Measurements from ENCODE around the gene PAK1.

The PAK1 gene

DNA sequence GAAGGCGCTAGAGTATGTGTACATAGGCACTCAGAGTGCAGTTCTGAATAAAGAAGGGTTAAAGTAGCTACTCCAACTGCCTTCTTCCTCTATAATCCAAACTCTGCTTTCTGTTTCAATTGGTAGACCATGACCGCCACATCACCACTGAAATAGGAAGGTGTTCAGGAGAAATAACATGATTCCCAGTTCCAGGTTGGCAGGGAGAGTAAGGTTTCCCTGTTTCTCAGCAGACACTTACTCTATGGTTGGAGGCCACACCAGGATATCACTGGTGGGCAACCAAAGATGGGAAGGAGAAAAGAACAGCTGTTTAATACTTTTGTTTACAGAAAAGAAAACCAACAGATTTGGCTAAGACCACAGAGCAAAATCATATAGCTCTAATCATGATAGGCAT is 37.9 kb downstream of the PAK1 start:
- DNase-seq = no peak

- no peak for DNase-seq
Observed at GRCh38 chr11:77431813-77432212, 42.1 kb downstream of the PAK1 start.

GRCh38 chr11:77428598-77428997 is 45.3 kb downstream of the PAK1 start:
- no peak for DNase-seq

DNA sequence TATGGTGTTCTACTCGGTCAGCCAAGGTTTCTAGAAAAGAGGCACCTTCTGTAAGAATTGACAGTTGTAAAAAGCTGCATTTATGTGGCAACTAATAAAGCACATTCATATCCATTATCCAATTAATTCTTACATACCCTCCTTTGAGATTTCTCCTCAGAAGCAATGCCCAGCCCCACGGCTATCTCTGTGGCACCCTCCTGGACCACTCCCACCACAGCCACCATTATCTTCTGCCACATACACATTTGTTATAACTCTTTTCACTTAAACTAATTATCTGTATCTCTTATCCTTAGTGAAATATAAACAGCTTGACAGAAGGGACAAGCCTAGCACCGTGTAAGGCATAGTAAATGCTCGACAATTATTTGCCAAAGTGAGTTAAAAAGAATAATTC is 48.5 kb downstream of the PAK1 start:
- DNase-seq = no peak

DNA sequence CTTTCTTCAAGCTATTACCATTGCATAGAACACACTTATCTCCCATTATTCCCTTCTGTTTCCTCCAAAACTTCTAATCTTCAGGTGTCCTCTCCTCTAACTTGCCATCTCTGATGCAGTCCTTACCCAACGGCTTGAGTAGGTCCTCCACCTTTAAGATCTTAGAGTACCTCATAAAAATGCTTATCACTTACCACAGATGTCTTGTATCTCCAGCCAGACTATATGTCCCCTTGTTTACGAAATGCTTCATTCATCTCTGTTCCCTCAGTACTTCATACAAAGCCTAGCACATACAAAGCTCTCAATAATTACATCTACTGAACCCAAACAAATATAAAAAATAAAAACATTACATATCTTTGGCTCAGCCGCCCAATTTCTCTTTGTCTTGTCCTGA is 49.2 kb downstream of the PAK1 start:
- no peak for DNase-seq

DNA sequence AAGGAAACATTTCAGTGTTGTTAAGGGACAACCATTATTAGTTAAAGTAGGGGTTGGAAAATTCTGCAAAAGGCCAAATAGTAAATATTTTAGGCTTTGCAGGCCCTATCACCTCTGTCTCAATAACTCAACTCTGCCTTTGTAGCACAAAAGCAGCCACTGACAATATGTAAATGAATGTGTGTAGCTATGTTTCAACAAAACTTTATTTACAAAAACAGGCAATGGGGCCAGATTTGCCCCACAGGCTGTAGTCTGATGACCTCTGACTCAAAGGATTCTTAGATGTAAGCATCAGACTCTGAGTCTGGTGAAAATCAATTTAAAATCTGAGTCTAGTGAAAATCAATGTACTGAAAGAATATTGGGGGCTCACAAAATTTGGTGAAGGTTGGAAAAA is 50.3 kb downstream of the PAK1 start:
- no peak for DNase-seq

GRCh38 chr11:77422687-77423086 is 51.2 kb downstream of the PAK1 start:
- no peak for DNase-seq

GRCh38 chr11:77421041-77421723 is 52.7 kb downstream of the PAK1 start:
- DNase-seq = no peak

GRCh38 chr11:77418971-77419597 is 54.8 kb downstream of the PAK1 start:
- DNase-seq = no peak

DNA sequence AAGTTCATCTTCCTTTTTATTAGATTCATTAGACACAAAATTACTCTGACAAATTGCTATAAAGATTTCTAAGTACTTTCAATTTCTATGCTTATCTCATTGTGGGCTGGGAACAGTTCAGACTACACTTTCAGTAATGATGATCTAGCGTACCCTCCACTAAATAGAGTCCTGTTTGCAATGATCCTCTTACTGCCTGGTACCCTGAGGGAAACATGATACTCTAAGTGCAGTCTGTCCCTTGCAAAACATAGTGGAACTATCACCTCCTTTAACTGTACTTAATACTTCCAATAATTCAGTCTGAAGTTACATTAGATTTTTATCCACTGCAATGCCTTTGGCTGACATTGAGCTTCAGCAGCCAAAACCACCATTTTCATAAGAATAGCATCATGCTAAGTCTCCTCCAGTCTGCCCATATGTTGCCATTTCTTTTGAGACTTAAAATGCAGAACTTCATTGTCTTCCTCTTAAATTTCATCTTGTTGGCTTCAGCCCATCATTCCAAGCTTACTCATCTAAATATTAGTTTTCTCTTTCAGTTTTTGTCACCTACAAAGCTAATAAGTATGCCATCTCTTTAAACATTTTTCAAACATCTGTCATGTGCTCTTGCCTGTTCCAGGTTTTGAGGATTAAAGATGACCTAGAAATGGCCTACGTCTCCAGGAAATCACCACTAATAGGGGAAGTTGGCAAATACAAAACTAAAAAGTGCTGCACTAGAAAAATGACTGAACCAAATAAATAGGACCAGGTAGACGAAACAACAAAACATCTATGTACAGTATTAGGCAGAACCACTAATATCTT is 55.5 kb downstream of the PAK1 start:
- no peak for DNase-seq

- no peak for DNase-seq
Observed at GRCh38 chr11:77416357-77416756, 57.5 kb downstream of the PAK1 start.

- no peak for DNase-seq
Observed at GRCh38 chr11:77413850-77414460, 59.9 kb downstream of the PAK1 start.

DNA sequence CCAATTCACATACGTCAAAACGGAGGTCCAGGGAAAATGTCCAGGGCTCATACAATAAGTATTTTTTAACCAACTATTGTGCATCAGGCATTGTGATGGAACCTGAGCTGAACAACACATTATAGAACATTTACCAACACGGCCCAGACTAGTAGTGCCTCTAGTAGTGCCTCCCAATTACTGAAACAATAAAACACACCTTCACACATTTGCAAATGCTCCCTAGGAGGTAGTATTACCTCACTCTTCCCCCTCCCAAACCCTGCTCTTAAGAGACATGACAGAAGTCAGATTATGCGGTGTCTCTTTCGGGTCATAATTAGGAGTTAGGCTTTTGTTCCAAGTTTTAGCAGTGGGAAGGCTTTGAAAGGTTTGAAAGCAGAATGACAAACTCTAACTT is 61.1 kb downstream of the PAK1 start:
- no peak for DNase-seq

DNA sequence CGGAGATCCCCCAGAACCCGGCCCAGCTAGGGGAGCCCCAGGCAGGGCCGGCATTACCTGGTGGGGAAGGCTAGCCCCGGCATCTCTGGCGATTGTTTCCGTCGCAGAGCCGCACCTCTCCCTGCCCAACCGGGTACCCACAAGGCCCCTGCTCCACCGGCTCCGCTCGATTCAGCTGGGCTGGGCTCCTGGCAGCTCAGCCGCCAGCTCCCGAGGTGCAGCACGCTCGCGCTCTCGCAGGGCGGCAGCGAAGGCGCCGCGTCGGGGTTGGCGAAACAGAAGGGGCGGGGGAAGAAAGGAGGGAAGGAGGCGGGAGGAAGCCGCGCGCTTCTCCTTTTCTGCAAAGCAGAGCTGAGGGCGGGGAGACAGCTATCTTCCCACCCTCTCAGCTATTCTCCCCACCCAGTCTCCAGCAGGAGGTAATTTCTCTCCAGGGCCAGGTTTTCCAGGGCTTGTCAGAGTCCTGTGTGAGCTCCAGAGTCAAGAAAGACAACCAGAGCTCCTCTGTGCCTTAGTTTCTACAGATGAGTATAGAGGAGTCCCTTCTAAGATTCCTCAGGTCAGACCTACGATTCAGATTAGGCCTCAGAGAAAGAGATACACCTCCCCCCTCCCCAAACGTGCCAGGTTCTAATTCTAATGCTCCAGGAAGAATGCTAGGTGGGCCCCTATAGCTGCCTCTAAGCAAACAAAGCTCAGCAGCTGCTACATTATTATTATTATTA is 62.0 kb downstream of the PAK1 start:
- no peak for DNase-seq

DNA sequence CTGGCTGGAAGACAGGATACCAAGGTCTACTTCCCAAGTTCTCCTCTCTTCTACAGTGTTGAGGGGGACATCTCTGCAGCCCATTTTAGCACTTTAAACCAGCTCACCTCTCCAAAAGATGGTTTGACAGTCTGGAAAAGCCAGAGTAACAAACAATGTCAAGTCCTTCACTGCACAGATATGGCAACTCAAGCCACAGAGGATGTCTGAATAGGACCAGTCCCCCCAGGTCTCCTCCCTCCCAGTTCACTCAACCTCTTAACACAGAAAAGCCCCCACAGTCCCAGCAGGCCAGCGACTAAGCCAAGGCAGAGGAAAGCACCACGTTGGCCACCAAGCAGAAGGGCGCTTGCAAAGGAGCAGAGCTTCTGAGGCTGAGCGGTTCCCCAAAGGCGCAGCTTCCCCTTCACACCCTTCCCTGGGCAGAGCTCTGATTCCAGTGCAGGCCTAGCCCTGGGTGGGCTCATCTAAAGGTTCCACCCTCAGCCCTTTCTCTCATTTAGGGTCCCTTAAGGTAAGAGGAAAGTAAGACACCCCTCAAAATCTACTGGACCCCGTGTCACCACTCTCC is 62.7 kb downstream of the PAK1 start:
- no peak for DNase-seq

GRCh38 chr11:77410076-77410827 is 63.6 kb downstream of the PAK1 start:
- DNase-seq = no peak

DNA sequence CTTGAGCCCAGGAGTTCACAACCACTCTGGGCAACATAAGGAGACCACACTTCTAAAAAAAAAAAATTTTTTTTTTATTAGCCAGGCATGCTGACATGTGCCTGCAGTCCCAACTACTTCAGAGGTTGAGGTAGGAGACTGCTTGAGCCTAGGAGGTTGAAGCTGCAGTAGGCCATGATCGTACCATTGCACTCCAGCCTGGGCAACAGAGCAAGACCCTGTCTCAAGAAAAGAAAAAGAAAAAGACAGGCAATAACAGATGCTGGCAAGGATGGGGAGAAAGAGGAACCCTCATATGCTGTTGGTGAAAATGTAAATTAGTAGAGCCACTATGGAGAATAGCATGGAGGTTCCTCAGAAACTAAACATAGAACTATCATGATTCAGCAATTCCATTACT is 64.8 kb downstream of the PAK1 start:
- DNase-seq = no peak

- DNase-seq = no peak
Observed at GRCh38 chr11:77407613-77408012, 66.3 kb downstream of the PAK1 start.

DNA sequence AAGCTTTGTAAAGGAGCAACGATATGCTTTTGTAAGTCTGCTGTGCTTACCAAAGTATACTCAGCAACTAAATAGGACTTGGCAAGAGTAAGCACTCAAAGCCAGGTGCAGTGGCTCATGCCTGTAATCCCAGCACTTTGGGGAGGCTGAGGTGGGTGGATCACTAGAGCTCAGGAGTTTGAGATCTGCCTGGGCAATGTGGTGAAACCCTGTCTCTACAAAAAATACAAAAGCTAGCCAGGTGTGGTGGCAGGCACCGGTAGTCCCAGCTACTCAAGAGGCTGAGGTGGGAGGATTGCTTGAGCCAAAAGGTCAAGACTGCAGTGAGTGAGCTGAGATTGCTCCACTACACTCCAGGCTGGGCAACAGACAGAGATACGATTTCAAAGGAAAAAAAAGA is 67.5 kb downstream of the PAK1 start:
- no peak for DNase-seq

DNA sequence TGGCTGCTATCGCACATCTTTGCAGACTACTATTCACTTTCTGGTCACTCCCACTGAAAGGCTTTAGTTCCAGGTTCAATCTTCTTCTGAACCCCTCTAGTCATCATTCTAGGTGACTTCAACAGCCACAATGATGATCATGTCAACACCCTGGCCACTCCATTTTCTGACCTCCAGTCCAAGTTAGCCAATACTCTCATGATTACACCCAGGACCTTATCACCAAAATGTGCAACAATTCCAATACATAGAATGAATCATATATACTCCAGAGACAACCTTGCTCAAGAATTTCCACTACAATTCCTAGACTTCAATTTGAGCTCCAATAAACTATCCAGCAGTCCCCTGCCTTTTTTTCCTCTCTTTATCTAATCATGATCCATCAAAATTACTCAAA is 70.7 kb downstream of the PAK1 start:
- DNase-seq = no peak

GRCh38 chr11:77402218-77402556 is 71.7 kb downstream of the PAK1 start:
- DNase-seq = no peak

All from NCI-H748 treated with DMSO at 0.1 percent for 48 hours (cell line).